NCI-H2107 (cell line): Measurements from ENCODE around the gene WTAP.
"Not testable (repeated sequence)": the region's sequence is repeated elsewhere in the genome, so short reads cannot be mapped to it uniquely, and the experiment has no call there.

Experiments used
- DNase-seq: peaks from one replicate; lab custom pipeline; 2025; lab: John Stamatoyannopoulos, UW

The WTAP gene

DNA sequence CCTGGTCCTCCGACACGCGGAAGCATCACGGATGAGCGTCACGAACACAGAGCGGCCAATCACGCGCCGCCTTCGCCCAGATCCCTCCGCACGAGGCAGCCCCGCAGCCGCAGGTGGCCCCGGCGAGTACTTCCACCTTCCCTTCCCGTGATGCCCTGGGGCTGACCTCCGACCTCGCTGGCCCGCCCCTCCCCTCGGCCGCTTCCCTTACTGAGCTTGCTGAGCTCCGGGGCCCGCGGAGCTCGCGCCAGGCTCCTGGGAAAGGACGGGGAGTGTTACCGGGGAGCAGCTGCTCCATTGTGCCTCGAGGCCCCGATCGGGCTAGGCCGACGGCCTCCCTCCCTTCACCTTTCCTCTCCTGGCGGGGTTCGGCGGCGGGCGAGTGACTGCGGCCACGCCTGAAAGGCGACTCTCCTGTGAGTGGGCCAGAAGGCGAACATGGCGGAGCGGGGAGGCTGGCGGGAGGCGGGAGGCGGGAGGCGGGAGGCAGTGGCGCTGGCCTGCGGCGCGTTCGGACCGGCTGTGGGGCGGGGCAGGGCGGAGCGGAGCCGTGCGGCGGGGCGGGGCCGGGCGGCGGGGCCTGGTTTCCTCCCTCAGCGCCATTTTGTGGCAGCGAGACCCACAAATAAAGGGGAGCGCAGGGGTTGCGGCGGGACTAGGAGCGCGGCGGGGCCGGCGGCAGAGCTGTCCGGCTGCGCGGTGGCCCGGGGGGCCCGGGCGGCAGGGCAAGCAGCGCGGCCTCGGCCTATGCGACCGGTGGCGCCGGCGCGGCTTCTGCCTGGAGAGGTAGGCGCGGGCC lies at the start of gene WTAP:
Gene WTAP (plus strand): TSS at position 589 of the 799 bp plus-strand sequence. CDS start 8,760 bp downstream, outside the sequence.
- DNase-seq: peak; percentile 90

DNA sequence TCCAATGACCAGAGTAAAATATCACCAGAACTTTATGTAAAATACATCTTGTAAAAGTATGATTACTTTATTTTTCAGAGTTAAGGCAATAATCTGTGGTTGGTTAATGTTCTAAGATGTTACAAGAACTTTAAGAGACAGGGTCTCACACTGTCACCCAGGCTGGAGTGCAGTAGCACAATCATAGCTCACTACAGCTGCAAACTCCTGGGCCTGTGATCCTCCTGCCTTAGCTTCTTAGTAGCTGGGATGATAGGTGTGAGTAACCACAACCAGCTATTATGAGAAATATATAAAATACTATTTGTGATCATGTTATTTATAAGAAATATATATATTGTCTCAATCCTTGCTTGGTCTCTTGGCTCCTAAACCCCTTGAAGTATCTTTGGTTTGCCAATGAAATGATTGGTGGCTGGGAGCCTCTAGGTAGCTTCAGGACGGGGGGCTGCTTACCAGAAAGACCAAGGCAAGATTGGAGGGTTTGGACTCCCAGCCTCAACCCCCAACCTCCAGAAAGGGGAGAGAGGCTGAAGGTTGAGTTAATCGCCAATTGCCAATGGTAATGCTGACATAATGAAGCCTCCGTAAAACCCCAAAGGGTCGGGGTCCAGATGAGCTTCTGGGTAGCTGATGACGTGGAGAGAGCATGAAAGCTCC lies 49.7 kb upstream of the WTAP start:
- DNase-seq: no peak

DNA sequence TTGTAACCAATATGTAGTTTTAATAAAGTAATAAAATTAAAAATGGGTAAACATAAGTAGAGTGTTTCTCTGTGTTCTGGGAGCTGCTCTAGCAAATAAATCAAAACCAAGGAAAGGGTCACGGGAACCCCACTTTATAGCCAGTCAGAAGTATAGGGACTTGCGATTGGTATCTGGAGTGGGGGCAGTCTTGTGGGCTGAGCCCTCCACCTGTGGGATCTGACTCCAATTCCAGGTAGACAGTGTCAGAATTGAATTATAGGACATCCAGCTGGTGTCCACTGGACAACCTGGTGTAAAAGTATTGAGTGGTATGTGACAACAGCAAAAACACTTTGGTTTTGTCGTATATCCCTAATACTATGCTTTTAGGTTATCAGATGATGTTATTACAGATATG lies 48.7 kb upstream of the WTAP start:
- no peak for DNase-seq

DNA sequence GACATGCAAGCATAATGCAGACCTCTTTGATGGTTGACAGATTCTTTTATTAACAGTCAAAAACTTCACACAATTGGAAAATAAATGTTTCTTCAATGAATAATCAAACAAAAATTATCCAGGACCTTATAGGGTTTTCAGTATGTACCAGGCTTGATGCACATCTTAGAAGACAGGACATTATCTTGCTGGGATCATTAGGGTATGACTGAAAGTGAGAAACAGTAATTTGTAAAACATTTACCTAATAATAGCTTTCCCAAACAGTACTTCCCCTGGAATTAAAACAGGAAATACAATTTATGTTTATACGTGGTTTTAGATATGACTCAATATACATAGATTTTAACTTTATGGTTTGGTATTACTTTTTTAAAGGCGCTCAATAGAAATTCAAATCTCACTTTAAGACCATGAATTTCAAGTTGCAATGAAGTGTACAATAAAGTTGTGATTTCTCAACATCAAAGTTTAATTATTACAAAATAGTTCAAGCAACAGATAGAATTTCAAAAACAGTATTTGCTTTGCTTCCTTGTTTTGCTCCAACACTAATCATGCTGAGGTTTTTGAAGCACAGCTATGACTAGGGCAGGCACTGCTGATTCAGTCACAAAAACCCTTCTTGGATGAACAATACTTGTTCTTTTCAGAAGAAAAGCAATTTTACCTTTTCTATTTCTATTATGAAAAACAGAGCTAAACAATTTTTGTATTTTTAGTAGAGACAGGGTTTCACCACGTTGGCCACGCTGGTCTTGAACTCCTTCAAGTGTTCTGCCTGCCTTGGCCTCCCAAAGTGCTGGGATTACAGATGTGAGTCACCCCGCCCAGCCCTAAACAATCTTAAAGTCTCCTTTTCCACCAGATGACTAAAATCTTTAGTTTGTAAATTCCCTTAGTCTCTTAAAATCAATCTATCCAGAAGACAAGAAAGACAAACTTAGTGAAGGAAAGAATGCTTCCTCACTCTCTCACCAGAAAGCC lies 47.9 kb upstream of the WTAP start:
- DNase-seq: no peak

DNA sequence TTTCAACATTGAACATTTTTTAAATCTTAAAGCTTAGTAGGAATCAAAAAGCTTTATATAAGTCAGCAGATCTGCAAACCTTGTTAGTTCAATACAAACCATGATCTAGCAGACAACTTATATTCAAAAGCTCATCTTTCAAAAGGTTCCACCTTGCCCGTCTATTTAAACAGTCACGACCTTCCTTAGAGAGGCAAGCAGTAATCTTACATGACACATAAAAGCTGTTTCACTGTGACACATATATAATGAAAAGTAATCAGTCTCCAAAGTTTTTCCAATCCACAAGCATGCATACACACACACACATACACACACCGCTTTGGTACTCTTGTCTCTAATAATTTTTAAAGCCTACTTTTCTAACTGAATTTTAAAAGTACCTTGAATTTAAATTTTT lies 47.2 kb upstream of the WTAP start:
- no peak for DNase-seq

DNA sequence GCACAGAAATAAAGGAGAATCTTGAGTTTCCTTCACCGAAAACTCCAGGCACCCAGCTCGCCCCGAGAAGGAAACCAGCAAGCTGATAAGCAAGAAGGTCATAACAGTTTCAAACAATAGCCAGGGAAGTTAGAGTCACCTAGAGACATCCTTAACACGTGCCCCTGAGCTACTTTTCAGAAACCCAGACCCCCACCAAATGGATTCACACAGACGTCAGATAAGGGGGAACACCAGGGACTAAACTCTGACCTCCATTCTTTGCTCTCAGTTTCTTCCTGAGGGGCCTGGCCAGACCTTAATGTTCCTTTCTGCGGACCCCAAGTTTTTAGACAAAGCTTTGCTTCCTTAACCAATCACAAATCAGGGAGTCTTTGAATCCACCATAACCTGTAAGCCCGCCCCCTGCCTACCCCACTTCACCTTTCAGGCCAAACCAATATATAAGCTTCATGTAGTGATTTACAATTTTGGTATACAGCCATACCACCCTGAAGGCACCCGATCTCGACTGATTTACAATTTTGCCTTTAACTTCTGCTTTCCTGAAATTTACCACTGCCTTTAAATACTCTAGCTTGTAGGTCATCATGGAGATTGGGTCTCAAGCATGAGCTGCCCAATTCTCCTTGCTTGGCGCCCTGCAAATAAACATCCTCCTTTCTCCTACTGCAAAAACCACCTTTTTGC lies 46.0 kb upstream of the WTAP start:
- no peak for DNase-seq

DNA sequence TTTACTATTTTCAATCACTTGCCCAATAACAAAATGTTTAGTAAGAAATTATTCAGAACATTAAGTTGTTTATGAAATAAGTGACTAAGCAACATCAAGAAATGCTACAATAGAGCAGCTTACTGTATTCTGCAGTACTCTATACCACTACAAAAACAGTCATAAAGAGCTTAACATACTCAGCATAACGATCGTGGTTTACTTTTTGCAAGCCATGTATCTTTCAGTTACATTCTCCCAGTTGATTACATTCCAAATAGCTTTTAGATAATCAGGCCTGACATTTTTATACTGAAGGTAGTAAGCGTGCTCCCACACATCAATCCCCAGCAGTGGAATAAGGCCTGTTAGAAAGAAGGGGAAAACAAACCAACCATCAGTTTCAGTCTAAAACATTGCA lies 45.0 kb upstream of the WTAP start:
- DNase-seq: no peak

DNA sequence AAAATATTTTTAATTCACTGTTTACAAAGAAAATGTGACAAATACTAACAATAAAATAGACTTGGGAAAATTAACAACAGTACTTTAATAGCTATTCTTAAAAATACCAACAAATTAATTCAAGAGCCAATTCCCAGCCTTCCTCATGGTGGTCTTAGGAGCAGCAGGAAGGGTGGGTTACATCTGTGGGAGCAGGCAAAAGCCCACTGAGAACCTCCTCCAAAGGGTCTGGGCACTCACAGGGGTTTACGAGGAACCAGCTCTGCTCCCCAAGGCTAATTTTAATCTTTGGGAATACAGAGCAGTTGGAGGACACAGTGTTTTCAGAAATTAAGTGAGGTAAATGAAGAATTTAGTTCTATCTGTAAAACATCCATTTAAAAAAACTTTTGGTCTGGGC lies 44.5 kb upstream of the WTAP start:
- no peak for DNase-seq

DNA sequence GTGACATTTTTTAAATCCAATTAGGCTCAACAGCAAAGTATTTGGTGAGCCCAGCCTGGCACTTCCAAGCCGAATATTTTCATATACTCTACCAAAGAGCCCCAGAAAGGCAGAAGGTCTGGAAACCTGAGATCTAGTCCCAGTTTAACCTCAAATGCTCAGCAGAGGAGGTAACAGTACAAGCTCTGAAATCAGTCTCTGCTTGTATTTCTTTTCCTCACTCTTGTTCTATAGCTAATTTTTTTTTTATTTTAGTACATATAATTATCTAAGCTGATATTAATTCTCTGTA lies 43.3 kb upstream of the WTAP start:
- DNase-seq: no peak

DNA sequence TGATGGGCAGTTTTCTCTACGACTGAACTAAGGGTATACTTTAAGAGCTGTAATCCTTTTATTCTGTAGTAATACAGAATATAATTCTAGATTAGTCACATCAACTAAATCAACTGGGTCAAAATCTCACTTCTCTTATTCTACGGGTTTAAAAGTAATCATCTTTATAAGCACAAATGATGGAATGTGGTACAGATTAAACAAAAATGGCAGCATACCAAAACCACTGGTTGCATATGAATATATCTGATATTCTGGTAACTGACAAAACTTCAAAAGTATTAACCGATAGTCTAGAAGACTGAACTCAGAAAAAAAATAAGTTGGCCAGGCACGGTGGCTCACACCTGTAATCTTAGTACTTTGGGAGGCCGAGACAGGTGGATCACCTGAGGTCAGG lies 41.3 kb upstream of the WTAP start:
- no peak for DNase-seq

DNA sequence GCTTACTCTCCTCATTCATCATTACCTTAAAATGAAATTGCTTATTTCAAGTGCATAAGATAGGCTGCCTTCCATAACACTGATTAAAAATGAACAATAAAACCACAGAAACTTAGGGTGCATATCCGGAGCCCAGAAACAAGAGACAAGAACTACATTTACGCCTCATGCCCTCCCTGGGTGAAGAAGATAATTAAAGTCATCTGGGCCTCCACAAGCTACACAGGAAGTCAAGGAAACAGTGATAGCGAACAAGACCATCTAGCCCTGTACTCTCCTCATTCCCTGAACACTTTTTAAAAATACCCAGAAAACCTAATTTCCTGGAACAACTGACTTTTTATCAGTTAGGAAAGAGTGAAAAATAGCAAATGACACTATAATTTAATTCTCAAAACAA lies 40.6 kb upstream of the WTAP start:
- DNase-seq: no peak

DNA sequence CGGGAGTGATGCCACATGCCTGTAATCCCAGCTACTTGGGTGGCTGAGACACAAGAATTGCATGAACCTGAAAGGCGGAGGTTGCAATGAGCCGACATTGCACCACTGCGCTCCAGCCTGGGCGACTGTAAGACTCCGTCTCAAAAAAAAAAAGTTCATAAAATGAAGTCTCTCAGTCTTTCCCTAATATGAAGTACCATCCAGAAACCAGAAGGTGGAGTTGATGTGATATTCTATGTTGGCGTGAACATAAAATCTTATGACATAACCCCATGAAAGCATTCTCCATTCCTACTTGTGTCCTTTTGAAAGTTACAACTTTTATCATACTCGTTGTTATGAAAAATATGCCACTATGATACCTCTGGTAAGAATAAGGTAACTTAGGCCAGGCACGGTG lies 40.0 kb upstream of the WTAP start:
- DNase-seq: no peak

DNA sequence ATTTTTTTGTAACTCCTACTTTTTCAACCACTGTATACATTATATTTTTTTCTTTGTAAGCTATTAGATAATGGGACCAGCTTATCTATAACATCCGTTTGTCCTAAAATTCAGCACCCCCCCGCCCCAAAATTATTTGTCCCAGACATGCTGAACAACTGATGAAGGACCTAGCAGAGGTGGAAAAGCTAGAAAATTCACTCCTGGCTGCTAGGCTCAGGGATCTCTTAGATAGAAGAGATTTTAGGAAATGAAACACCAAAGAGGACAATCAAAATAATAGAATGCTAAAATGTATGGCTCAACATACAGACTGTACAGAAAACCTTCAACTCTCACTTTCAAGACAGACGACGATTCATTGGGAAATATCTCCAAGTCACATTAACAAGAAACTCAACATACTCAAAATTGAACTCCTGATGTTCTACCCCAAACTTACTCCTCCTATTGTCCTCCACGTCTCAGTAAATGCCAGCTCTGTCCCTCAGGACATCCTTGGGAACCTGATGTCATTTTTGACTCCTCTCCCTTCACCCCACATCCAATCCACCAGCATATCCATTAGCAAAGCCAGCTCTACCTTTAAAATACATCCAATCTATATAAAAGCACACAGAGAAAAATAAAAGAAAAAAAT lies 38.9 kb upstream of the WTAP start:
- no peak for DNase-seq

DNA sequence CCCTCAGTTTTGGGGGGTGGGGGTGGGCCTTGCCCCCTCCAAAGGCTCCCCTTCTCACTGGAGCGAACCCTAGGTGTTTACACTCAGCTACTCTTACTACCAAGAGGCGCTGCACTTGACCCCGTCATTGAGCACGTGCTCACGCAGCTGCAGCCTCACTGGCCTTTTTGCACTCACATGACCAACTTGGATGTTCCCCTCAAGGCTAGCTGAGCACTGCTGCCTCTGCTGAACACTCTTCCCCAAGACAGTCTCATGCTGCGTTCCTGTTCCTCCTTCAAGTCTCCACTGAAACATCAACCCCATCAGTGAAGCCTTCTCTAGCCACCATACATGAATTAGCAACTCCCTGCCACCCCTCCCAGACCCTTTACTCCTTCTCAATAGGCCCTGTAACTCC lies 38.3 kb upstream of the WTAP start:
- DNase-seq: no peak

DNA sequence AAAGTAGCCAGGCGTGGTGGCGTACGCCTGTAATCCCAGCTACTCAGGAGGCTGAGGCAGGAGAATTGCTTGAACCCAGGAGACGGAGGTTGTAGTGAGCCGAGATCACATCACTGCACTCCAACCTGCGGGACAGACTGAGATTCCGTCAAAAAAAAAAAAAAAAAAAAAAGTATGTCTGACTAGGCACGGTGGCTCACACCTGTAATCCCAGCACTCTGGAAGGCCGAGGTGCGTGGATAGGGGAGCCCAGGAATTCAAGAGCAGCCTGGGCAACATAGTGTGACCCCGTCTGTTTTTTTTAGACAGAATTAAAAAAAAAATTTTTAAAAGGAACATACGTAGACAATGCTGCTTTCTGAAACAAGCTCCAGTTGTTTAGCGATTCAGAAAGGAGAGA lies 37.2 kb upstream of the WTAP start:
- DNase-seq: not testable (repeated sequence)

DNA sequence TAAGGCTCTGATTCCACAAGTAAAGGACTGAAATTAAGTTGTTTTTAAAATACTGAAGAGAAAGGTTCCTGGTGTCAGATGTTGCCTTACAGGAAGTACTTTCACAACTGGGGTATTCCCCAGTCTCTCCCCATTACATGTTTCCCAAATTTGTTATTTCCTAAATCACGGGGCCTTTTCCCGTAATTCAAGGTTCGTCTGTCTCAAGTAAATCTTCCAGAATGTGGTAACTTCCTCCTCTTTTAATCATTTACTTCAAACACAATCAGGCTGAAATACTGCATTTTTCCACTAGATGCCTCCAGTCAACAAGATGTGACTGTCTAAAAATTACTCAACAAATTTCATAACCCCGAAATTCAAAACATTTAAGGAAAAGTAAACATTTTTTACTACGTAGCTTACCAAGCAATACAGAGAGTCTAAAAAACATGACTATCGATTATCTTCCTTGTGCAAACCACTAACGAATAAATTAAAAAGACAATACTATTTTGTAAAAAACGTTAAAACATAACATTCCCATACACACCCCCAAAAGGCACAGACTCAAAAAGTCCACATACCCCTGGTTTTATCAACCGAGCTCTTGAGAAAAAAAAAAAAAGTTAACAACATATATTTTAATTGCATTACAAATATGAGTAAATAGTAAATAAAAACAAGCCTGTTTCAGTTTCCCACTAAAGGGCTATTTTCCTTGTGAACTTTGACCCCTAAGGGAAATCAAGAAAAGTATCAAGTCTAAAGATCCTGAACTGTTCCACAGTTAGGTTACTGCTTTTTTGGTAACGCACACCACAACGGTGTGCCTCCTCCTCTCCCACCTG lies 36.0 kb upstream of the WTAP start:
- DNase-seq: no peak

DNA sequence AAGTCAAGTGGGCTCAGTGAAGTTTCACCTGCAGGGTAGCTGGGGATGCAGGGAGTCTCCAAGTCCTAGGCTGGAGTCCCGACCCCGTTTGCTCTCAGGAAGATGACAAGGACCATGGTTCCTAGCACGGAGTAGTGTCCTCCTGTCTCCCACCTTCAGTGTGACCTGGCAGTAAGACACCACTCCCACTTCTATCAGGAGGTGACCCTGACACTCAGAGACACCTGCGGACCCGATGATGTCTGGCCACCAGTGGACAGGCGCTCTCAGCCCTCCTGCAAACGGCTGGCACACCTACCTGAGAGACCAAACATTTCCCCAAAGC lies 35.4 kb upstream of the WTAP start:
- DNase-seq: no peak

DNA sequence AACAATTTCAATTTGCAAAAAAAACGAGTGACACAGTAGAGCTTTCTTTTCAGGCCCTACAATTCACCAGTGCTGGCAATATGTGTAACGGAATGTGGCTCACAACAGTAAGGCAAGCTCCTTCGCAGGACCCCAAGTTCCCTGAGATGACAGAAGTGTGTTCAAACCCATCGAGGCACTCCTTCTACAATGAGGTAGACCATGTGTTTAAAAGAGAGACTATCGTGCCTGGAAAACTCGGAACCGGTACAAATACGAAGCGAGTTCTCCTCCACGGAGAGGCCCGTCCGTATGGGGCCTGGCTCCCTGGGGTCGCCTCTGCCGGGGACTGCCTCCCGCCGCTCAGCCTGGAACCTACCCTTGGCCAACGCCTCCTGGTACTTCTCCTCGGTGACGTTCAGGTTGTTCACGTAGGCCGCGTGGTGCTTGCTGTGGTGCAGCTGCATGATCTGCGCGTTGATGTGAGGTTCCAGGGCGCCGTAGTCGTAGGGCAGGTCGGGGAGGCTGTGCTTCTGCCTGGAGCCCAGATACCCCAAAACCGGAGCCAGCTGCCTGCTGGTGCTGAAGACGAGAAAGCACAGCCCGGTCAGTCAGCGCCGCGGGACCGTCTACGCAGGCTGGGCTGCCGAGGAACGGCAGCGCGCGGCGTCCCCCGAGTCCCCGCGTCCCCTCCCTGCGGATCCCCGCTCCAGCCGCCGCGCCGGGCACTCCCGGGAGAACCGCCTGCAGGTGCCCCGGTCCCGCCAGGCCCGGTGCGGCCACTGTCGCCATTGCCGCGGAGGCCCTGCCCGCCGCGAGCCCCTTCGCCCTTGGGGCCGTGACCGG lies 34.8 kb upstream of the WTAP start:
- peak; percentile 40 for DNase-seq

DNA sequence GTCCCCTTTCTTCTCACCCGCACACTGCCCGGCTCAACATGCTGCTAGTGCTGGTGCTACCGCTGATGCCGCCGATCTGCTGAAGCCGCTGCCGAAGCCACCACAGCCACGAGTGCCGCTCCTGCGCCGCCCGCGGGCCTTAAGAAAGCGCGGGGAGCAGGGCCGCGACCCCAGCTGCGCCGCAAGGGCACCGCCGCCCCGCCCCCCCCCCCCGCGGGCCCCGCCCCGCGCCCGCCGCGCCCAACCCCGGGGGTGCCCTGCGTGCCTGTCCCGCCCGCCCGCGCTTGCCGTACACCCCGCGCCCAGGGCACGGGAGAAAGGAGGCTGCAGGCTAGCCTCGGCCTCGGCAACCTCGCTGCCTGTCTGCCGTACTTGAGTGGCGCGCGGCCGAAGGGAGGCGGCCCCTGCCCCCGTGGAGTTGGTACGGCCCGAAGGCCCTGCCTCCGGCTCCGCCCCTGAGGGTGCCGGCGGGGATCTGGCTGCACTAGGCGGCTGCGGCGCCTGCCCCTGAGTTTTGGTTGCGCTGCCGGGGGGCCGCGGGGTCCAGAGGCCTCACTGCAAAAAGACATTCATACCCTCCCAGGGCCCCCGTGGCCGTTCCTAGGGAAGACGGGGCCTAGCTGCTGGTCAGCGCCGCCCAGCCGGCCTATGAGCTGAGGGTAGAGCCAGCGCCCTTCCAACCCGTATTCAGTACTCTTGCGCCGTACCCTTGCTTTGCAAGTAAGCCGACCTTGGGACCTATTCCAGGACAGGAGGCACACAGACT lies 34.0 kb upstream of the WTAP start, which contains the start of gene SOD2:
Gene SOD2 (minus strand): TSS at position 114 of the 766 bp plus-strand sequence. CDS start 74 bp downstream, at position 40.
- peak; percentile 68 for DNase-seq
